Islet of Langerhans (tissue), 1 donor: ENCODE measurements around the gene ASTN1.
A peak's percentile ranks its signal among the peaks of the same experiment; 100 is the strongest.

Experiments
- FAIRE-seq: peaks from one replicate; lab custom pipeline; 2011; peaks lifted over from hg19 to GRCh38; lab: Jason Lieb, UNC

The ASTN1 gene

DNA sequence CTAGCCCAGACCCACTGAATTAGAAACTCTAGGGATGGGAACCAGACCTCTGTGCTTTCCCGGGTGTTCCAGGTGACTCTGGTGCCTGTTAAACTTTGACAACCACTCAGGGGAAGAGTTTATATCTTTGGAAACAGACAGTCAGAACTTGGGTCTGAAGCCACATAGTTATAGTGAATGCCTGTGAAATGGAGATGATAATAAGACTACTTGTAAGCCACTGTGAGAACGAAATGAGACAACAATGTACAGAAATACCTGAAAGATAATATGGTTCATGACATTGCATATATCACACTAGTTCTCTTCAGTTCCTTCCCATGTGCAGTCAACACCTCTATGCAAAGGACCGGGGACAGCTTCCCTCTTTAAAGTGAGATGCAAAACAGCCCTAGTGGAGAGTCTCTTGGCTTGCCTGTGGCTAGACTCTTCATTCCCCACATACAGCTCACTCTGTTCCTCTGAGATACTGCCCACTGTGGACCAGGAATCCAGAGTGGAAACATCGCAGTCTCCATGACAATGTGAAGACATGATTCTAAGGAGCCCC, 287.5 kb downstream of the ASTN1 start:
- no peak for FAIRE-seq

DNA sequence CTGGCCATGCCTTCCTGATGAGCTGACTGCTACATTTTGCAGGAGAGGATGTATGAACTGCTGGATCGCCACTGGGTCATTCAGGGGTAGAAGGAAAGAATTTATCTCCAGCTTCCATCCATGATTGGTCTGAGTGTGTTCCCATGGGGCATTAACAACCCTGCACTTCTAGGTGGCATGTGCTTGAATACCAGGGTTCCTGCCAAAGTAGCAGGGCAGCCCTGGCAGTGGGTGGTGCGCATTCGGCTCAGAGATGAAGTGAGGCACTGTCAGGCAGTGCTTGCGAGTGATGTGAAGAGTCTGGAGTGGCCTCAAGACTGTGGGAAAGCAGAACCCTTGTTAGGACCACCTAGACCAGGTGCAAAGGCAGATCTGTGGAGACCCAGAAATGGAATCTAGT, 294.9 kb downstream of the ASTN1 start:
- FAIRE-seq, result no peak

GRCh38 chr1:176866011-176866714, 298.3 kb downstream of the ASTN1 start:
- FAIRE-seq, result no peak

GRCh38 chr1:176864211-176864610, 300.3 kb downstream of the ASTN1 start:
- no peak for FAIRE-seq

- no peak for FAIRE-seq
Measured at GRCh38 chr1:176863613-176864012, 300.9 kb downstream of the ASTN1 start.

DNA sequence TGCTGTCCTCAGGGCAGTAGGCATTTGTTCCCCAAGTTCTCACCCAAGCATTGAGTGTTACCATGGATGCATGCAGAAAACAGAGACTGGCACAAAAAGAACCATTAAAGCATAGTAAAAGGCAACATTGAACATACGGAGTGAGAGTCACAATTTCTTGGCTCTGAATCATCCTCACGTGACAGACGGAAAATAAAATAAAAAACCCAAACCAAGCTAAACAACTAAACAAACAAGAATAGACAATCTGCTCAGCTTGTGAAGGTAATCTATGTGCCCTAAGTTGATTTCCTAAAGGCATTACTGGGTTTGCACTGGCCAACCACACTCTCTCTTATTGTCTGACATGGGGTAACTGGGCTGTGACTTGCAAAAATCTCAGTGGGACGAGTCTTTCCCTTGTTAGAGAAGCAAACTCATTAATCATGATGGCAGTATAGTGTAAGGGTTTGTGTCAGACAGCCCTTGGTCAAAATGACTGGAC, 306.0 kb downstream of the ASTN1 start:
- FAIRE-seq, result peak; percentile 79

GRCh38 chr1:176857632-176858031, 306.9 kb downstream of the ASTN1 start:
- no peak for FAIRE-seq

DNA sequence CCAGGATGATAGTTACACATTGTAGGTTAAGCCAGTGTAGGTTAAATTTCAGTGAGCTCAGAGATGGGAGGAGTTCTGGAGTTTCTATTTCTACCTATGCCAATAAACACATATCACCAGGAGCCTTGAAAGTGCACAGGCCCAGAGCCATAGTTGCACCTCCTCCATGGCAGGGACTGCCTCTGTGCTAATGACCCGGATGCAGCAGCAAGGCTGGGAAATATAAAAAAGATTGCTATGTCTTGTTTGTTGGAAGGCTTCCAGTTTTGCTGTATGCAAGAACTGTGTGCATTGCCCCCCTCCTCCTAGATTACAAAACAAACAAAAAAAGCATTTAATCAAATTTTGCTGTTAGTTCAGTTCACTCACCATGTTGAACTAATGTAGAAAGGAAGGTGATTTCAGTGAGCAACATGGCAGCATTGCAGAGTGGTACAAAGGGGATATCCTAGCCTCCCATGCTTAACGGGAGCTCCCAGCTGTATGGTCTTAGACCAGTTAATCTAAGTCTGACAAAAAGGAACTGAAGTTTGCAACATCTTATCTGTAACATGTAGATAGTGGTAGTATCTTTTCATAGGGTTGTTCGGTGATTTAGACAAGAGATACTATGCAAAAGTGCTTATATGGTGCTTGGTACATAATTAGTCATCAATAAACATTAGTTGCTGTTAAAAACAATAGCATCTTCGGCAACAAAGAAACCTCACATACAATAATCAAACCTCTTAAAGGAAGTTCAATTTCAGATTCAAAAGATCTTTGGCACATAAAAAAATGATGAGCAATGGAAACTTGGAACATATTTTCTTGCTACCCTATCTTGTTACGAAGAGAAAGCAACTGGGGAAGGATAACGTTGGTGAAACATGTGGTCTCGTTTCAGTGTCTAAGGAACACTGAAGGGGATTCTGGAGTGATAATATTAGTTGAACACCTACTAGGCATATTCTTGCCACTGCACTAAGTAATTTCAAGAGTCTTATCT, 309.5 kb downstream of the ASTN1 start:
- FAIRE-seq, result peak; percentile 99

DNA sequence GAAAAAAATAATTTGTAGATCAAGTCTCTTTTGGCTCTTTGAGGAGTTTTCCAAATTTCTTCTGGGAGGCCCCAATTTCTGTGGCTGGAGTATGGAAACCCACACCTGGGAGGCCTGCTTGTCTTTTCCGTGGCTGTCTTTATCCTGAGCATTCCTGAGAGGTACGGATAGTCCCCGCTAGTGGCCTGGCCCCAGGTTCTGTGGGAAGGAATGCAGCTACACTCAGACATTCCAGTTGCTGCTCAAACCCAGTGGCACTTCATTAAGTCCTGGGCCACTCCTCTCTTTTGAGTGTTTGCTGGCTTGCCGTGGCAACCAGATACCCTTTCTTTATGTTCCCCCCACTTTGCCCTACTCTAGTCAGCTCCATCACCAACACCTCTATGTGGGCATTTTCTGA, 310.4 kb downstream of the ASTN1 start:
- no peak for FAIRE-seq

- no peak for FAIRE-seq
Measured at GRCh38 chr1:176853503-176853902, 311.0 kb downstream of the ASTN1 start.

DNA sequence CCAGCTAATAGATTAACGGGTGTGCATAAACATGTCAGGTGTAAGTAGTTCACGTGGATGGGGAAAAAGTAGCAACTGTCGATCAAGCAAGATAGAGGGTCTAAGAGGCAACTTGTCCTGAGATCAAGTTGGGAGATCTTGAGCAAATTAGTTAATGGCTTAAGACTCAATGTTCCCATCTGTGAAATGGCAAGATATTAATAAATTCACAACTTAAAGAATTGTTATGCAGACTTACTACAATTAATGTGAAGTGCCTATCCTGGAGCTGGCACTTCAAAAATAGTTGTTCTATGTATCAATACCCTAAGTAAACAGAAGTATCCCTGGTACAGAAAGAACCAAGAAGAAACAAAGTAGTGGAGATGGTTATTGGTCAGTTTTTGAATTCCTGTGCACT, 312.4 kb downstream of the ASTN1 start:
- no peak for FAIRE-seq

GRCh38 chr1:176850871-176851270, 313.6 kb downstream of the ASTN1 start:
- no peak for FAIRE-seq

DNA sequence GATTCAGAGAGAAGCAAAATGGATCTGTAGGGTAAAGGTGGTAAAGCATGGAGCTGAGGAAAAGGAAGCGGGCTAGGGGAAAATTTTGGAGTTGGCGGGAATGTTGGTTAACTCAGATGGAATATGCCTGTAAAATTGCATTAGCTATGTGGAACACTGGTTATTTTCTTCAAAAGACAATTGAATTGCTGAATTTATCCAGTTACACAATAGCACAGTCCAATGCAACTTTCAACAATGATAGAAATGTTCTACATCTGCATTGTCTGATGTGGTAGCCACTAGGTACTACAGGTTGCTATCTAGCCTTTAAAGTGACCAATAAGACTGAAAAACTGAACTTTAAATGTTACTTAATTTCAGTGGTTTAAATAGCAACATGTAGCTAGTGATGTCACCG, 315.2 kb downstream of the ASTN1 start:
- FAIRE-seq, result no peak

DNA sequence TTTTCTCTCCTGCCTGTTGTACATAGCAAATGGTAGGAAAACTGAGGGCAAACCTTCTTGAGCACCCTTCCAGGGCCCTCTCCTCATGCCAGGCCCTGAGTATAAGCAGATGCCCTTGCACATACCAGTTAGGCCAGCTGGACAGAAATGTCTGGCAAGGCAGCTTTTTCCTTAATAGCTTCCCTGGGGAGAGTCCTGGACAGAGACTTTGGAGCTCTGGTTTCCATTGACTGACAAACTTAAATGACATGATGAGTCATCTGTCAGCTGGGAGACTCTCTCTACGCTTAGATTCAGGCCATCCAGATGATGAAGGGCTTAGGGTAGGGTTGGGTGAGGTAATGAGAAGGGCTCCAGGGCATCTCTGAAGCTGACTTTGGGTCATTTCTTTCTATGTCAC, 317.5 kb downstream of the ASTN1 start:
- no peak for FAIRE-seq

- FAIRE-seq, result peak; percentile 93
Measured at GRCh38 chr1:176843352-176844297, 320.9 kb downstream of the ASTN1 start.

DNA sequence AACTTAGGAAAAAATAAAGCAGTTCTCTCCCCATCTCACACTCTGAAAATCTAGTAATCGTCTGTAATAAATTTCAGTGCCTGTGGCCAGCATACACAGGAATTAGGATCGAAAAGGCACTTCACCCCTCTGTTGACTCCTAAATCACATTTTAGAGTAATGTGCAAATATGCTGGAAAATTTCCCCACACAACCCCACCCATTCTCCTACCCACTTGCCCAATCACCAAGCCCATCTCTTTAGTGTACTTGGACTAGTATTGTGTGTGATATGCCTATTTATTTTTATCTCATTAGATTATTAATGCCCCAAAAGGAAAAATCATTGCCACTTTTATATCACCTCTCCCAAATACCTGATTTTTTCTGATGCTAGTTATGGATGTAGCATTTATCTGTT, 323.3 kb downstream of the ASTN1 start:
- FAIRE-seq, result no peak

- no peak for FAIRE-seq
Measured at GRCh38 chr1:176839216-176839615, 325.3 kb downstream of the ASTN1 start.

- FAIRE-seq, result no peak
Measured at GRCh38 chr1:176838276-176838995, 326.1 kb downstream of the ASTN1 start.

GRCh38 chr1:176837708-176838107, 326.8 kb downstream of the ASTN1 start:
- FAIRE-seq, result no peak

- FAIRE-seq, result no peak
Measured at GRCh38 chr1:176831150-176831549, 333.4 kb downstream of the ASTN1 start.

- no peak for FAIRE-seq
Measured at GRCh38 chr1:176829261-176829660, 335.3 kb downstream of the ASTN1 start.
